Small intestine (tissue), 7 donors: ENCODE data around the gene ANGPTL3. TPM values are rescaled to one million over a fixed set of nuclear protein-coding genes. Genes with fewer than 3 reads are reported as not detected.

Experiments used
- DNase-seq, 2 donors: peaks; one replicate each; pipeline versions ENCODE4 v3.0.0 to v3.0.0-alpha.2; 2013
- FAIRE-seq: peaks from 2 replicates; lab custom pipeline; 2012; peaks lifted over from hg19 to GRCh38; lab: Jason Lieb, UNC
- H3K27ac ChIP-seq, 3 donors: one replicate each; pipeline ENCODE4 v1.5.1; 2013; ENCODE audit warnings: low read length in 2 of 3, mild to moderate bottlenecking in 2 of 3, control low read depth in 1 of 3, inconsistent platforms in 1 of 3, low read depth in 1 of 3, moderate library complexity in 1 of 3
- H3K27me3 ChIP-seq, 3 donors: one replicate each; pipeline ENCODE4 v1.6.1; 2013; ENCODE audit warnings: low read length in 3 of 3, inconsistent platforms in 1 of 3; ENCODE audit not compliant: control insufficient read depth in 3 of 3, insufficient read depth in 3 of 3
- H3K36me3 ChIP-seq, 3 donors: one replicate each; pipeline ENCODE4 v1.6.1; 2013; ENCODE audit warnings: low read length in 3 of 3, inconsistent platforms in 1 of 3, low read depth in 1 of 3, mild to moderate bottlenecking in 1 of 3, moderate library complexity in 1 of 3; ENCODE audit not compliant: control insufficient read depth in 3 of 3, insufficient read depth in 2 of 3
- H3K4me1 ChIP-seq, 3 donors: one replicate each; pipeline ENCODE4 v1.6.1; 2013; ENCODE audit warnings: low read length in 2 of 3, inconsistent platforms in 1 of 3, low read depth in 1 of 3, mild to moderate bottlenecking in 1 of 3, moderate library complexity in 1 of 3; ENCODE audit not compliant: control insufficient read depth in 3 of 3, insufficient read depth in 2 of 3
- H3K4me3 ChIP-seq, 3 donors: one replicate each; pipeline ENCODE4 v1.5.1; 2013; ENCODE audit warnings: low read length in 3 of 3, control low read depth in 1 of 3, inconsistent platforms in 1 of 3, low read depth in 1 of 3, mild to moderate bottlenecking in 1 of 3, moderate library complexity in 1 of 3
- H3K9me3 ChIP-seq, 2 donors: one replicate each; pipeline ENCODE4 v1.6.1; 2013; ENCODE audit warnings: low read depth in 1 of 2, low read length in 1 of 2; ENCODE audit not compliant: control insufficient read depth in 2 of 2, insufficient read depth in 1 of 2
- WGBS, 3 donors: extraction: QIAGEN DNeasy Blood & Tissue Kit; methylation state at CpG; one replicate each; pipeline ENCODE4 v1.1.7; 2013; 5-methylcytosine and 5-hydroxymethylcytosine counted together
- polyA plus RNA-seq, 4 donors: library from polyadenylated mRNA; stranded (reverse) in 3 of 4; unstranded in 1 of 4; fragments of 200-250 nt in 3 of 4; fragments of 120-200 nt in 1 of 4; gene quantifications; one replicate each; pipeline versions ENCODE4 v1.2.1 to v1.2.3, GENCODE V29; 2013
- donor health status: healthy with polysubstance abuse.
- donor health status: control.
- donor health status: control.
- donor health status: Bipolar disorder and iron deficiency.
- donor health status: healthy.

ANGPTL3 gene
- polyA plus RNA-seq, 4 donors, result 19.5 TPM; not detected in 3

- no peaks in the 10 kb centered on the region for H3K9me3 ChIP-seq
- peaks cover 0 to 2% (median 2%) of the 10 kb centered on the region in 3 donors for H3K36me3 ChIP-seq
- no peak overlapping the region for H3K4me3 ChIP-seq
- DNase-seq (no peak), FAIRE-seq (no peak)
- no peaks in the 10 kb centered on the region for H3K27me3 ChIP-seq
- H3K27ac ChIP-seq, result no peak overlapping the region
- peaks cover 0 to 4% (median 0%) of the 10 kb centered on the region in 3 donors for H3K4me1 ChIP-seq
Observed at GRCh38 chr1:62588000-62588399, 9.3 kb upstream of the ANGPTL3 start.

GRCh38 chr1:62589321-62589720, 8.0 kb upstream of the ANGPTL3 start:
- no peaks in the 10 kb centered on the region for H3K27me3 ChIP-seq
- WGBS, 3 donors, result 84 to 94% (median 90%) methylated on average over 3 of the region's 3 CpGs
- H3K27ac ChIP-seq, result no peak overlapping the region
- H3K4me3 ChIP-seq, result no peak overlapping the region
- H3K9me3 ChIP-seq, result no peaks in the 10 kb centered on the region
- DNase-seq (no peak), FAIRE-seq (no peak)
- peaks cover 0 to 4% (median 0%) of the 10 kb centered on the region in 3 donors for H3K4me1 ChIP-seq
- H3K36me3 ChIP-seq, result peaks cover 2 to 3% (median 2%) of the 10 kb centered on the region in 3 donors

DNA sequence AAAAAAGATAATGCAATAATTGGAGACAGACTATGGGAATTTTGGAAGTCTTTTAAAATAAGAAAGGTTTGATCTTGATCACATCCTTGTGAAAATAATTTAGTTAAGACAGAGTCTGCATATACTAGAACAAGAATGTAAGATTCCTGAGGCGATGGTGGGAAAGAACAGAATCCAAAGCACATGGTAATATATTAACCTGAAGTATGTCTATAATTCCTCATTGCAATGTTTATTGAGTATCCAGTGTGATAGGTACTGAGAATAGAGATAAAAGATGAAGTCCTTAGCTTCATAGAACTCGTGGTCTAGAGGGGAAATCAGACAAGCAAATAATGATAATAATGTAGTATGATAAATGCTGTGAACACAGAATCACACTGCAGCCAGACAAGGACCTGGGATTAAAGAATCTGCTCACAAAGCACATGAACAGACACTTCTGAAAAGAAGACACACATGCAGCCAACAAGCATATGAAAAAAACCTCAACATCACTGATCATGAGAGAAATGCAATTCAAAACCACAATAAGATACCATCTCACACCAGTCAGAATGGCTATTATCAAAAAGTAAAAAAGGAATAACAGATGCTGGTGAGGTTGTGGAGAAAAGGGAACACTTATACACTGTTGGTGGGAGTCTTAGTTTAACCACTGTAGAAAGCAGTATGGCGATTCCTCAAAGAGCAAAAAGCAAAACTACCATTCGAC, 6.9 kb upstream of the ANGPTL3 start:
- Histone ChIP-seq H3K4me1 (peaks cover 0 to 4% (median 0%) of the 10 kb centered on the region in 3 donors), H3K27ac (no peak overlapping the region), H3K36me3 (peaks cover 2 to 3% (median 2%) of the 10 kb centered on the region in 3 donors), H3K4me3 (no peak overlapping the region), H3K9me3 (no peaks in the 10 kb centered on the region), H3K27me3 (no peaks in the 10 kb centered on the region)
- peak in 1 of 2 donors; percentile 37 for DNase-seq
- no peak for FAIRE-seq
- 59 to 74% (median 64%) methylated on average over 4 of the region's 4 CpGs for WGBS, 3 donors

GRCh38 chr1:62590970-62591368, 6.4 kb upstream of the ANGPTL3 start:
- Histone ChIP-seq H3K4me3 (no peak overlapping the region), H3K27me3 (no peaks in the 10 kb centered on the region), H3K4me1 (no peaks in the 10 kb centered on the region), H3K27ac (no peak overlapping the region), H3K9me3 (no peaks in the 10 kb centered on the region), H3K36me3 (peaks cover under 1 to 3% (median 2%) of the 10 kb centered on the region in 3 donors)
- WGBS, 3 donors, result 95 to 100% (median 98%) methylated on average over 1 of the region's 1 CpG
- no peak for FAIRE-seq
- DNase-seq, result no peak

- FAIRE-seq, result no peak
- DNase-seq, result no peak
- no peaks in the 10 kb centered on the region for H3K27me3 ChIP-seq
- WGBS, 3 donors, result 45 to 67% (median 49%) methylated on average over 2 of the region's 2 CpGs
- no peaks in the 10 kb centered on the region for H3K9me3 ChIP-seq
- H3K36me3 ChIP-seq, result peaks cover 0 to 3% (median 2%) of the 10 kb centered on the region in 3 donors
- no peaks in the 10 kb centered on the region for H3K4me1 ChIP-seq
- no peak overlapping the region for H3K4me3 ChIP-seq
- no peak overlapping the region for H3K27ac ChIP-seq
Observed at GRCh38 chr1:62593825-62594394, 3.4 kb upstream of the ANGPTL3 start.

DNA sequence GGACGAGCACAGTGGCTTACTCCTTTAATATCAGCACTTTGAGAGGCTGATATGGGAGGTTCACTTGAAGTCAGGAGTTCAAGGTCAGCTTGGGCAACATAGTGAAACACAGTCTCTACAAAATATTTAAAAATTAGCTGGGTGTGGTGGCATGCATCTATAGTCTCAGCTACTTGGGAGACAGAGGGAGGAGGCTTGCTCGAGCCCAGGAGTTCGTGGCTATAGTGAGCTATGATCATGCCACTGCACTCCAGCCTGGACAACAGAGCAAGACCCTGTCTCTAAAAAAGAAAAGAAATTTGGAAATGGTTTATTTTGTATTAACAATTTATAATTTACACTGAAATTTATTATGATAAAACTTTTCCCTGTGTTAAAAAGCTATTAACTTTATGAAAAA, 1.7 kb upstream of the ANGPTL3 start:
- Histone ChIP-seq H3K36me3 (peaks cover 0 to 3% (median 2%) of the 10 kb centered on the region in 3 donors), H3K27ac (no peak overlapping the region), H3K4me1 (no peaks in the 10 kb centered on the region), H3K4me3 (no peak overlapping the region), H3K9me3 (no peaks in the 10 kb centered on the region), H3K27me3 (no peaks in the 10 kb centered on the region)
- DNase-seq (no peak), FAIRE-seq (no peak)
- 82 to 99% (median 91%) methylated on average over 3 of the region's 3 CpGs for WGBS, 3 donors

DNA sequence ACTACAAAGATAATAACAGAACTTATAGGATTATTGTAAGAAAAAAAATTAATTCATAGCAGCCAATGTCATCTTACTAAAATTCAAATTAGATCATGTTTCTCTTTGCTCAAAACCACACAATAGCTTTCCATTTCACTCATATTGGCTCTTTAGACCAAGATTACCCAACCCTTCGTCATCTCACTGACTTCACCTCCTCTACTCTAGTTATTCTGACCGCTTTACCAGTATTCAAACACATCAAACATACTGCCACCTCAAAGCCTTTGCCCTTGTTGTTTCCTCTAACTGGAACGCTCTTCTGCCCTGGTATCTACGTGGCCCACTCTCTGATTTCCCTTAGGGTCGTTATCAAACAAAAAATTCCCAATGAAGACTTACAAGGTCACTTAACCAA, 1.7 kb downstream of the ANGPTL3 start:
- H3K36me3 ChIP-seq, result no peaks in the 10 kb centered on the region
- no peak for DNase-seq
- H3K27ac ChIP-seq, result no peak overlapping the region
- no peaks in the 10 kb centered on the region for H3K27me3 ChIP-seq
- WGBS, 3 donors, result 78 to 93% (median 90%) methylated on average over 5 of the region's 5 CpGs
- no peaks in the 10 kb centered on the region for H3K4me1 ChIP-seq
- H3K4me3 ChIP-seq, result no peak overlapping the region
- H3K9me3 ChIP-seq, result no peaks in the 10 kb centered on the region
- FAIRE-seq, result no peak

DNA sequence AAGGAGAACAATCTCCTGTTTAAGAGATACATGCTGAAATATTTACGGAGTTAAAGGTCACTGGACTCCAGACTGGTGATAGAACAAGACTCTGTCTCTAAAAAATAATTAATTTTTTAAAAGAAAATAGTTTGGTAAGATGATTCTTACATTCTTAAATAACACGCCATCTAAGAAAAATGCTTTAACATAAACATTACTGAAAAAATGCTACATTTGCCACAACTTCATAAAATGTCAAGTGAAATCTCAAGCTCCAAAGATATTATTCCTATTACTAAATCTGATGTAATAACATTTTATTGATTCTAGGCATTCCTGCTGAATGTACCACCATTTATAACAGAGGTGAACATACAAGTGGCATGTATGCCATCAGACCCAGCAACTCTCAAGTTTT, 4.1 kb downstream of the ANGPTL3 start:
- no peaks in the 10 kb centered on the region for H3K9me3 ChIP-seq
- 88 to 94% (median 91%) methylated on average over 2 of the region's 2 CpGs for WGBS, 3 donors
- H3K4me1 ChIP-seq, result no peaks in the 10 kb centered on the region
- DNase-seq (no peak), FAIRE-seq (no peak)
- H3K4me3 ChIP-seq, result no peak overlapping the region
- H3K27me3 ChIP-seq, result no peaks in the 10 kb centered on the region
- no peak overlapping the region for H3K27ac ChIP-seq
- H3K36me3 ChIP-seq, result no peaks in the 10 kb centered on the region
